ENCODE measurements around the gene NGRN.

The NGRN gene, protein sequence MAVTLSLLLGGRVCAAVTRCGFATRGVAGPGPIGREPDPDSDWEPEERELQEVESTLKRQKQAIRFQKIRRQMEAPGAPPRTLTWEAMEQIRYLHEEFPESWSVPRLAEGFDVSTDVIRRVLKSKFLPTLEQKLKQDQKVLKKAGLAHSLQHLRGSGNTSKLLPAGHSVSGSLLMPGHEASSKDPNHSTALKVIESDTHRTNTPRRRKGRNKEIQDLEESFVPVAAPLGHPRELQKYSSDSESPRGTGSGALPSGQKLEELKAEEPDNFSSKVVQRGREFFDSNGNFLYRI

DNA sequence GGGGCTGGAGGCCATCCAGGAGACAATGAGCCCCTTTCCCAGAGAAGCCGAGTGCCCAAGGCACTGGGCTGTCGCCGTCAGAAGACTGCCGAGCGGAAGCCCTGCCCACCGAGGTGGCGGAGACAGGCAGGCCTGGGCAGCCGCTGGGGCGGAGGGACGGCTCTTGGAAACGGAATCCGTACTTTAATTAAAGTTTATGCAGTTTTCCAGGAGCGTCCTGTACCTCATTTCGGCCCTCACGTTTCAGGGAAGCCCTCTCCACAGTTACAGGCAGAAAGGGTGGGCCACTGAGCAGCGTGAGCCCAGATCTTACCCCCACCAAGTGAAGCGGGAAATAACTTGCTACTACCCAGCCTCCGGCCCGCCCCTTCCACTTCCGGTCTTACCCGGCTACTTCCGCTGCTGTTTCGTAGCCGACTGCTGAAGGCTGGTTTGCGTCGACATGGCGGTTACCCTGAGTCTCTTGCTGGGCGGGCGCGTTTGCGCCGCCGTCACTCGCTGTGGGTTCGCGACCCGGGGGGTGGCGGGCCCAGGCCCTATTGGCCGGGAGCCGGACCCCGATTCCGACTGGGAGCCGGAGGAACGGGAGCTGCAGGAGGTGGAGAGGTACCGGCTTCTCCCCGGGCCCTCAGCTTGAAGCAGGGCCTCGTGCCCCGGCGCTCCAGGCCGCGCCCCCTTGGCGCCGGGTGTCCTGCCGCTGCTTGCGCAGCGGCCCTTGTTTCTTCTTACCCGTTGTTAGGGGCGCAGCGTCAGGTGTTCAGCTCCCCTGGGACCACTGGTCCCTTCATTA, at the start of gene NGRN:
Gene NGRN, plus strand, starts transcription at position 402 of the 790 bp plus-strand sequence. Its CDS starts 41 bp downstream, at position 443.
- peak; percentile 90 for DNase-seq

DNA sequence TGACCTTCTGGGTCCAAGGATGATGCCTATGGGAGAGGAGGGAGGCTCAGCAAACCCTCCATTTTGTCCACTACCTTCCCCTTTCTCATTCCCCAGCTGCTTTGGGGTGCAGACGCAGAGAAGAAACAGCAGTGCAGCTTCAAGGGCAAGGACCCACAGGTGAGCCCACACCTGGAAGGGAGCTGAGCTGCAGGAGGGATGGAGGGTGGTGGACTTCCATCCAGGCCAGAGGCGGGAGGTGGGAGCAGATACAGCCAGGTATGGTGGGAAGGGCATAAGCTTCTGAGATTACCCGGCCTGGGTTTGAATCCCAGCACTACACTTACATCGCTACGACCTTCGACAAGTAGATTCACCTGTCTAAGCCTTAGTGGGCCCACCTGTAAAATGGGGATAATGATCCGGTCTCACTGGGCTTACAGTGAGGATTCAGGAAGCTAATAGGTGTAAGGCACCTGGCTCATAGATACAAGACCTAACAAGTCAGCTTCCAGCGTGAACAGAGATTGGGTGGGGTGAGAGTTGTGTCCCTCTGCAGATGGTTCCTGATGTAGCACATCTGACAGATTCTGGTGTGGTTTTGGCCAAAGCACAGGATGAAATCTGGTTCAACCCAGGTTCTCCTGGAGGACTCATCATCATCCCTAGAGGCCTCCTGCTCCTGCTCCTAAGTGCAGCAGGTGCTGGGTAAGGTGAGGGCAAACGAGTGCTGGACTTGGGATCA, 47.6 kb upstream of the NGRN start:
- DNase-seq = no peak

DNA sequence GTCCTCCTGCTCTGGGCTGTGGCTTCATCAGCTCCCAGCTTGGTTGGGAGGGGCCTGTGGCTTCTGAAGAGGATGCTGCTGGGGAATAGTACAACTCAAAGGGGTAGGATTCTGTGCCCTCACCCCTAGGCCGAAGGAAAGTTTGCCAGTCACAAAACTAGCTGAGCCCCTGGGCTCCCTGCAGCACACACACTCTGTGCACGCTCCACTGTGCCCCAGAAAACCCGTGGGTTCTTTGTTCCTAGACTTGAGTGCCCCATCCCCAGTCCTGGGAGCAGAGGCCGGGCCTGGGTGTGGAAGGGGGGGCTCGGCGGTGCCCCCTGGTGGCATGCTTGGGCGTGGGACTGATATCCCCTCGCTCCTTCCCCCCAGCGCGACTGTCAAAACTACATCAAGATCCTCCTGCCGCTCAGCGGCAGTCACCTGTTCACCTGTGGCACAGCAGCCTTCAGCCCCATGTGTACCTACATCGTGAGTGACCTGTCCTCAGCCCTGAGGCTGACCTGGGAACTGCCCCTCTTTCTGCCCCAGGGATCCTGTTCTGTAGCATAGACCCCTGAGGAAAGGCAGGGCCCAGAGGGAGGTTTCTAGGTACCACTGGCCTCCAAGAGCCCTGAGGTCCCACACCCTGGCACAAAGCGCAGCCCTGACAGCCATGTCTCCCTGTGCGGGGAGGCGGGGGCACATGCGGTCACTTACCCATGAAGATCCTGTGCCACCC, 45.9 kb upstream of the NGRN start:
- peak; percentile 25 for DNase-seq

DNA sequence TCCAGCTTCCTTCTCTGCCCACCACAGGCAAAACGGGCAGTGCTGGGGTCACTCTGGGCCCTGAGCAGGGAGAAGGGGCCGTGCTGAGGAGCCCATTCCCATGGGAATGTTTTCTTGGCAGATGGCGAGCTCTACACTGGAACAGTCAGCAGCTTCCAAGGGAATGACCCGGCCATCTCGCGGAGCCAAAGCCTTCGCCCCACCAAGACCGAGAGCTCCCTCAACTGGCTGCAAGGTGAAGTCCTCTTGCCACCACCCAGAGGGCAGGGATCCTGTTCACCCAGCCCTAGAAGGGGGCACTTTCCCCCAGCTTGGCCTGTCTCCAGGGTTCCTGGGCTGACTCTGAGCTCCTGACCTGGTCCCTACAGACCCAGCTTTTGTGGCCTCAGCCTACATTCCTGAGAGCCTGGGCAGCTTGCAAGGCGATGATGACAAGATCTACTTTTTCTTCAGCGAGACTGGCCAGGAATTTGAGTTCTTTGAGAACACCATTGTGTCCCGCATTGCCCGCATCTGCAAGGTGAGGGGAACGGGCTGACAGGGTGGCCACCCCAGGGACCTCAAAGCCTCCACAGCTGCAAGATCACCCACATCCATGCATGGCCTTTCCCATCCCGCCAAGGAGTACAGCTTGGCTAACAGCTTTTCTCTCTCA, 44.1 kb upstream of the NGRN start:
- DNase-seq = peak; percentile 44

DNA sequence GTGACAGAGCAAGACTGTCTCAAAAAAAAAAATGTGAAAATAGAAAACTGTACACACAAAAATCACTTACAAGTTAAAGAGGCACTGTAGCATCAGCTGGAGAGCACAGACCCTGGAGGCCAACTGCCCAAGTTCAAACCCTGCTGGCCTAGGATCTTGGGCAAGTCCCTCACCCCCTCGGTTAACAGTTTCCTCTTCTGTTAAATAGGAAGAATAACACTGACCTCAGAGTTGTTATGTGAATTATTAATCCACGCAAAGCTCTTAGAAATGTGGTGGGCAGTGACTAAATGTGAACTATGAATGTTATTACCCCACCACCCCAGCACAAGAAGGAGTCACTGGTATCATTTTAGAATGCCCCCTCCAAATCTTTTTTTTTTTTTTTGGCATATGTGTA, 42.9 kb upstream of the NGRN start:
- no peak for DNase-seq

DNA sequence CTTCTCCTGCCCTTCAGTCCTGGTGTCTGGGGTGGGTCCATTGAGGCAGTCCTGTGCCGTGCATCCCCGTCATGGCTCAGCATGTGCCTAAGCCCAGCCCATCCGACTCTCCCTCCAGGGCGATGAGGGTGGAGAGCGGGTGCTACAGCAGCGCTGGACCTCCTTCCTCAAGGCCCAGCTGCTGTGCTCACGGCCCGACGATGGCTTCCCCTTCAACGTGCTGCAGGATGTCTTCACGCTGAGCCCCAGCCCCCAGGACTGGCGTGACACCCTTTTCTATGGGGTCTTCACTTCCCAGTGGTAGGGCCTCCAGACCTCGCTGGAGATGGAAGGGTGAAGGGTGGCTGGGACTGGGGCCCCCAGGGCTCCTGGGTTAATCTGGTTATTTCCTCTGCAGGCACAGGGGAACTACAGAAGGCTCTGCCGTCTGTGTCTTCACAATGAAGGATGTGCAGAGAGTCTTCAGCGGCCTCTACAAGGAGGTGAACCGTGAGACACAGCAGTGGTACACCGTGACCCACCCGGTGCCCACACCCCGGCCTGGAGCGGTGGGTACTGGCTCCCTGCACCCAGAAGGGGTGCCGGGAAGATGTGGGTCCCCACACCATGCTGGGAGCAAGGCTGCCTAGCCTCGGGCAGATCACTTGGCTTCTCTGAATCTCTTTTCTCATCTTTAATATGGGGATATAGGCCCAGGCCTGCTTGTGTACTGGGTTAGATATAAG, 41.9 kb upstream of the NGRN start:
- DNase-seq = no peak

DNA sequence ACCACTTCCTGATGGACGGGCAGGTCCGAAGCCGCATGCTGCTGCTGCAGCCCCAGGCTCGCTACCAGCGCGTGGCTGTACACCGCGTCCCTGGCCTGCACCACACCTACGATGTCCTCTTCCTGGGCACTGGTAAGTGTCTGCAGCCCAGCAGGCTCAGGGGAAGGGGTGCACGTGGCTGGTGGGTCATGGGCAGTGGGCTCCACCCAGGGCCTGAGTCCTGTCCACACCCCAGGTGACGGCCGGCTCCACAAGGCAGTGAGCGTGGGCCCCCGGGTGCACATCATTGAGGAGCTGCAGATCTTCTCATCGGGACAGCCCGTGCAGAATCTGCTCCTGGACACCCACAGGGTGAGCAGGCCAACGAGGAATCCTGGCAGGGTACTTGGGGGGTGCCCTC, 40.4 kb upstream of the NGRN start:
- no peak for DNase-seq

DNA sequence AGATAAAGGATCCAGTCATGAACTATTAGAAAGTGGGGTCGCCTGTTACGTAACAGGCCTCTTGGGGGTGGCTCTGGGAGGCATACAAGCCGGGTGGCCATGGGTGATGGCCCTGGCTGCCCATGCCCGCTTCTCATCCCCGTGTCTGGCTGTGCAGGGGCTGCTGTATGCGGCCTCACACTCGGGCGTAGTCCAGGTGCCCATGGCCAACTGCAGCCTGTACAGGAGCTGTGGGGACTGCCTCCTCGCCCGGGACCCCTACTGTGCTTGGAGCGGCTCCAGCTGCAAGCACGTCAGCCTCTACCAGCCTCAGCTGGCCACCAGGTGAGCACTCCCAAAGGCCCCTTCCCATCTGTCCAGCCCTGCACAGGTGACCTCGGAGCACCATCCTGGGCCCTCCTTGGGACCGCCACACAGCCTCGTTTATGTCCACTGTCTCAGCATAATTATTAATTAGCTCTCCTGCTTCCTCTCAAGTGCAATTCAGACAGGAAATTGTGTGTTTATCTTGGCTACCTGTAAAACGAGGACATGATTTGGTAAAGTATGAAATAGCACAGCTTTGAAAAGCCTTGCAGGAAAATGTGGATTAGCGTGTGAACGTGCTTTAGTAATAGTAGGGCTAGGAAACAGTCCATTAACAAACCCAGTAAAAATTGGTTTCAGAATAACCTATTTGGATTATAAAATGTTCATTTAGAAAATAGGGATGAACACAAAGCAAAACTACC, 39.8 kb upstream of the NGRN start:
- no peak for DNase-seq

DNA sequence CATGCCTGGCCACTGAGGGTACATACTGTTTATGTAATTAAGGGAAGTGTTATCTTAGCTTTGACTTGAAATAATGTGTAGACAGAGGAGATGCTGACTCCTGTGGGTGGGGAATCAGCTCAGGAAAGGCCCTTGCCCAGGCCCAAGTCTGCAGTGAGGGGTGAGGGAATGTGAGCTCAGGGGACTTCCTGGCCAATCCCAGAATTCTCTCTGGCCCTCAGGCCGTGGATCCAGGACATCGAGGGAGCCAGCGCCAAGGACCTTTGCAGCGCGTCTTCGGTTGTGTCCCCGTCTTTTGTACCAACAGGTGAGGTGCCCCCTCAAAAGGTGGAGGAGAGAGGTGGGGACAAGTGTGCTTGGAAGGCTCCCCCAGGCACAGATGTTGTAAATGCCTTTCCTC, 38.1 kb upstream of the NGRN start:
- DNase-seq = no peak

DNA sequence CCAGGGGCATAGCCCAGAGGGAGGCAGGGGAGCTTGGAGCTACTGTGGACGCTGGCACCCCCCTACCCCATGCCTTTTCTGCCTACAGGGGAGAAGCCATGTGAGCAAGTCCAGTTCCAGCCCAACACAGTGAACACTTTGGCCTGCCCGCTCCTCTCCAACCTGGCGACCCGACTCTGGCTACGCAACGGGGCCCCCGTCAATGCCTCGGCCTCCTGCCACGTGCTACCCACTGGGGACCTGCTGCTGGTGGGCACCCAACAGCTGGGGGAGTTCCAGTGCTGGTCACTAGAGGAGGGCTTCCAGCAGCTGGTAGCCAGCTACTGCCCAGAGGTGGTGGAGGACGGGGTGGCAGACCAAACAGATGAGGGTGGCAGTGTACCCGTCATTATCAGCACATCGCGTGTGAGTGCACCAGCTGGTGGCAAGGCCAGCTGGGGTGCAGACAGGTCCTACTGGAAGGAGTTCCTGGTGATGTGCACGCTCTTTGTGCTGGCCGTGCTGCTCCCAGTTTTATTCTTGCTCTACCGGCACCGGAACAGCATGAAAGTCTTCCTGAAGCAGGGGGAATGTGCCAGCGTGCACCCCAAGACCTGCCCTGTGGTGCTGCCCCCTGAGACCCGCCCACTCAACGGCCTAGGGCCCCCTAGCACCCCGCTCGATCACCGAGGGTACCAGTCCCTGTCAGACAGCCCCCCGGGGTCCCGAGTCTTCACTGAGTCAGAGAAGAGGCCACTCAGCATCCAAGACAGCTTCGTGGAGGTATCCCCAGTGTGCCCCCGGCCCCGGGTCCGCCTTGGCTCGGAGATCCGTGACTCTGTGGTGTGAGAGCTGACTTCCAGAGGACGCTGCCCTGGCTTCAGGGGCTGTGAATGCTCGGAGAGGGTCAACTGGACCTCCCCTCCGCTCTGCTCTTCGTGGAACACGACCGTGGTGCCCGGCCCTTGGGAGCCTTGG, 37.4 kb upstream of the NGRN start:
- no peak for DNase-seq

DNA sequence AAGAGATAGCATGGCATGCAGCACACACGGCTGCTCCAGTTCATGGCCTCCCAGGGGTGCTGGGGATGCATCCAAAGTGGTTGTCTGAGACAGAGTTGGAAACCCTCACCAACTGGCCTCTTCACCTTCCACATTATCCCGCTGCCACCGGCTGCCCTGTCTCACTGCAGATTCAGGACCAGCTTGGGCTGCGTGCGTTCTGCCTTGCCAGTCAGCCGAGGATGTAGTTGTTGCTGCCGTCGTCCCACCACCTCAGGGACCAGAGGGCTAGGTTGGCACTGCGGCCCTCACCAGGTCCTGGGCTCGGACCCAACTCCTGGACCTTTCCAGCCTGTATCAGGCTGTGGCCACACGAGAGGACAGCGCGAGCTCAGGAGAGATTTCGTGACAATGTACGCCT, 36.5 kb upstream of the NGRN start:
- no peak for DNase-seq

DNA sequence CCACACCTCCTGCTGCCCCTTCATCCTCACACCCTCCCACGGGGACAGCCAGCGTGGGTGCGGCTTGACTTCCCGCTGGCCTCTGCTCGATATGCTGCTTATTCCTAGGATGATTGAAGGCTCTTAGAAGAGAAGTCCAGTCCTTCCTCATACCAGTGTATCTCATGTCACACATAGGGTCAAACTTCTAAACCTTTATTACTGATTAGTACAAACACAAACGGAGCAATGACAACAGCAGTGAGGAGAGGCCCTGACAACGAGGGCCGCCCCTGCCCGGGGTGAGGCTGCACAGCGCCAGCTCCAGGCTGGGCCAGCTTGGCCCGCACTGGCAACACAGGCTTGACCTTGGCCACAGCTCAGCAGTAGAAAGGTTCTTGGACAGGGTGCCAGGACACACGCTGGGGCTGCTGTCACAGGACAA, 35.4 kb upstream of the NGRN start:
- no peak for DNase-seq

DNA sequence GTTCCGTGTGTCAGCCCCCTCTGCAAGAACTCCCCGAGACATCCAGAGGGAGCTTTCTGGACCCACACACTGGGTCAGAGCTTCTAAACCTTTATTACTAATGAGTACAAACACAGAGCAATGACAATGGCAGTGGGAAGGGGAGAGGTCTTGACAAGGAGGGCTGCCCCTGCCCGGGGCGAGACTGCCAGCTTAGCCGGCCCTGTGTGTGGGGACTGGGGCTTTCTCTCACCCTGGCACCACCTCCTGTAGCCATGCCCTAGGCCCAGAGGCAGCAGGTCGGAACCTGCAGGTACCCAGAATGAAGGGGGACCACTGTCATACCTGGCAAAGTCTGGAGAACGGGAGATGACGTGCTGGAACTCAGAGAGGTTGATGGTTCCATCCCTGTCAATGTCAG, 34.9 kb upstream of the NGRN start:
- DNase-seq = no peak

DNA sequence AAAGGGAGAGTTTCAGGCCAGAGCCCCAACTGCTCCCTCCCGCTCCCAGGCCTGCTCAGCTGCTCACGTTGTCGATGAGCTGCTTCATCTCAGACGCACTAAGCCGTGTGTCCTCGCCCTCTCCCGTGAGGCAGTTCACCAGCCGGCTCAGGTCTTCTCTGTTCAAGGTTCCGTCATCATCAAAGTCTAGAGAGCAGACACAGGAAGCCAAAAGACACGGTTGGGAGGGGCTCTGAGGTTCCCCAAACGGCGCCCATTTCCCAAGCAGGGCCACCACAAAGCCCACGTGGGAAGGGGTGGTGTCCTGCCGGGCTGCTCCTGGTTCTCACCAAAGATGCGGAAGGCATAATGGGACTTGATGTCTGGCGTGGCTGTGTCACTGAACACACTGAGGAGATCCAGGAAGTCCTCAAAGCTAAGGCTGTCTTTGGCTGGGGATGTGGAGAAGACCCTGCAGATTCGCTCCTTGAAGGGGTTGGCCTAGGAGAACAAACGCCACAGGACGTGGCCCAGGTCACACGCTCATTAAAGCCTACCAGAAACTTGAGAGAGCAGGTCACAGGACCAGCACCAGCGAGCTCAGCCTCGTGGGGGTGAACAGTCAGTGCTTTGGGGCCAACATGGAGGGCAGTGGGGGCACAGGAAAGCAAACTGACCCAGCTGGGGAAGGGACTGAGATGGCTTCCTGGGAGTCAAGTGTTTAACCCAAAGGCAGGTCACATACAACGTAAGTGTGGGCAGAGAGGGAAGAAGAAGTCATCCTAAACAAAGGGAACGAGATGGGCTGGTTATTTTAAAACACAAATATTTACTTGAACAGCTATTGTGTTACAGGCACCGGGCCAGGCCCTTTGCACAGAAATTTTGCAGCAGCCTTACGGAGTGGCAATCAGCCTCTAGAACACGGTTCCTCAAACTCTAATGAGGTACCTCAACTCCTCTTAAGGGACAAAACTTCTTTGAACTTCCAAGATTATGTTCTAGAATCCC, 34.1 kb upstream of the NGRN start:
- peak; percentile 85 for DNase-seq

DNA sequence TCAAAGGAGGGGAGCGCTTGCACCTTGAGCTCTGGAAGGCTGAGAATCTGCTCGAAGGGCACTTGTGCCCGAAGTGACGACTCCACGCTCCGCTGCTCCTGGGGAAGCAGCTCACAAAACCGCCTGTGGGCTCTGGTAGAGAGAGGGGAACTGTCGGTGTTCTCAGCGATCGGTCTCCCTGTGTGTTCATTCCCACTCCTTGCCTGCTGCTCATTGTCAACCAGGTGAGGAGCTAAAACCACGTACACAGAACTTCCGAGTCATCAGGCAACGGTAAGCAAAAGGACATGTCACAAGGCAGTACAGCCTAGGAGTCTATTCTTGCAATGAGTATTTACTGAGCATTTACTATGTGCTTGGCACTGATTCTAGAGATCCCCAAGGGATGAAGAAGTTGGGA, 33.3 kb upstream of the NGRN start:
- DNase-seq = no peak

DNA sequence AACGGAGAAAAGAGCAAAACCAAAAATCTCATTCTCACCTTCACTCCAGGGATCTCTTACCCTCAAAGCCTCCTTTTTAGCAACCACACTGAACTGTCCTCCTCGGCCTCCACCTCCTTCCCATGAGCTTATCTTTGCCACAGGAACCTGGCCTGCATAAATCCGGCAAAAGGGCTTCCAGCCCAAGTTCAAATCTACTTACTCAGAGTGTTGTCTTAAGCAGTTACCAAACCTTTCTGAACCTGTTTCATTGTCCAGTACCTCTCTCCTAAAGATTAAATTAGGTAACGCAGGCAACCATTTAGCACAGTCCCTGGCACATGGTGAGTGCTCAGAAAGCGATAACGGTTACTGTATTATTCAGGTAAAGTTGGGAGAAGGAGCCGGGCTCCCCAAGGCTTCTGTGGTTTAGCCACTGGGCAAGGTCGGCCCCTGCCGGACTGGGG, 32.5 kb upstream of the NGRN start:
- no peak for DNase-seq

DNA sequence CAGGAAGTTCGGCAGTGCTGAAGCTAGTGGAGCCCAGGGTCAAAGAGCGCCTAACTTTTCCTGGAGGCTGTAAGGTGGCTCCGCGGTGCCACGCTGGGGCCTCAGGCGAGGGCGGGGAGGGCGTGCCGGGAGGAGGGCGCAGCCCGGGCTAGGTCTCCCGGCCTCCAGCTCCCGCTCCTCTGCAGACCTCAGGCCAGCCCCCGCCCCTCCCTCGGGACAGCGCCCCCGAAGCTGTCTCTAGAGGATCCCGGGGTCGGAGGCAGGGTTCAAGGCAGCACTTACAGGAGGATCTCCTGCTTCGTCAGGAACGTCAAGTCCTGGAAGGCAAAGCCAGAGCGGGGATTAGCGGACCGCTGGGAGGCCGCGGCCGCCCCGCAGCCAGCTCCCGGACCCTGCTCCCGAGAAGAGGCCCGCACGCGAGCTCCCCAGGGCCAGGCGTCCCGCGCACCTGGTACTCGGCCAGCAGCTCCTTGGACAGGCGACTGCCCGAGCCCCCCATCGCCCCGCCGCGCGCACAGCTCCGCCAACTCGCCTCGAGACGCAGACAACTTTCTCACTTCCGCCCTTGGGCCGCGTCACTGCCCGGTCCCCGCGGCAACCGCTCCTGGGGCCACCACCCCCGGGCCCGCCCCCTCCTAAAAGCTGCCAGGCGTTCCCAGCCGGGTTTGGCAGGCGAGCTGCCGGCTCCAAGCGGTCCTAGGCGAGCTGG, 31.9 kb upstream of the NGRN start, which contains the start of gene CIB1:
Gene CIB1, minus strand, starts transcription at position 555 of the 709 bp plus-strand sequence. Its CDS starts 56 bp downstream, at position 499.
- DNase-seq = peak; percentile 94

Measured in MV-4-11 (cell line).